ENCODE results near the gene PAPOLB.
A peak's percentile ranks its signal among the peaks of the same experiment; 100 is the strongest.
"Not testable (repeated sequence)": the region's sequence is repeated elsewhere in the genome, so short reads cannot be mapped to it uniquely, and the experiment has no call there.

The PAPOLB gene

GRCh38 chr7:4861673-4862072 lies at the start of gene PAPOLB:
Gene PAPOLB, minus strand, starts transcription at chr7:4862030. Its CDS starts 220 bp downstream, at chr7:4861810.
- DNase-seq: no peak

- no peak for DNase-seq
These were observed 49.4 kb upstream of the PAPOLB start for GRCh38 chr7:4911111-4911828.

- no peak for DNase-seq
These were observed 44.9 kb upstream of the PAPOLB start for GRCh38 chr7:4906682-4907081.

- no peak for DNase-seq
These were observed 43.3 kb upstream of the PAPOLB start for GRCh38 chr7:4905171-4905570.

GRCh38 chr7:4904346-4904745 lies 42.5 kb upstream of the PAPOLB start:
- no peak for DNase-seq

GRCh38 chr7:4895766-4896165 lies 33.9 kb upstream of the PAPOLB start:
- DNase-seq: no peak

GRCh38 chr7:4894482-4894881 lies 32.7 kb upstream of the PAPOLB start:
- no peak for DNase-seq

GRCh38 chr7:4893929-4894475 lies 32.2 kb upstream of the PAPOLB start:
- DNase-seq: no peak

- not testable (repeated sequence) for DNase-seq
These were observed 31.4 kb upstream of the PAPOLB start for GRCh38 chr7:4893188-4893587.

GRCh38 chr7:4891522-4891921 lies 29.7 kb upstream of the PAPOLB start:
- not testable (repeated sequence) for DNase-seq

GRCh38 chr7:4889682-4890081 lies 27.9 kb upstream of the PAPOLB start:
- DNase-seq: no peak

GRCh38 chr7:4888161-4888560 lies 26.3 kb upstream of the PAPOLB start:
- no peak for DNase-seq

- DNase-seq: no peak
These were observed 24.8 kb upstream of the PAPOLB start for GRCh38 chr7:4886671-4887070.

- no peak for DNase-seq
These were observed 23.5 kb upstream of the PAPOLB start for GRCh38 chr7:4885317-4885807.

GRCh38 chr7:4884164-4884563 lies 22.3 kb upstream of the PAPOLB start:
- DNase-seq: no peak

- peak; percentile 62 for DNase-seq
These were observed 21.7 kb upstream of the PAPOLB start, which contains the start of gene RADIL for GRCh38 chr7:4883372-4884144. Gene RADIL, minus strand, starts transcription at chr7:4883716. Its CDS starts 5,577 bp downstream, at chr7:4878139.

GRCh38 chr7:4883033-4883371 lies 21.2 kb upstream of the PAPOLB start:
- no peak for DNase-seq

GRCh38 chr7:4882169-4883032 lies 20.6 kb upstream of the PAPOLB start:
- no peak for DNase-seq

GRCh38 chr7:4880218-4880617 lies 18.4 kb upstream of the PAPOLB start:
- no peak for DNase-seq

GRCh38 chr7:4879396-4880081 lies 17.7 kb upstream of the PAPOLB start:
- no peak for DNase-seq

- no peak for DNase-seq
These were observed 16.8 kb upstream of the PAPOLB start for GRCh38 chr7:4878336-4879335.
